ENCODE results near the gene LRRC17.

Gene LRRC17

GRCh38 chr7:102912742-102913141 is at the start of gene LRRC17:
Gene LRRC17 (plus strand): TSS chr7:102913000. CDS start chr7:102933914, 20,914 bp downstream.
- in situ Hi-C loops (cut with MboI; ENCODE audit: low sequenced_read_pairs, unreplicated experiment): no loop called here

GRCh38 chr7:102864958-102865357 is 47.8 kb upstream of the LRRC17 start:
- no peak for TF ChIP-seq CTCF (IDR thresholded peaks at IDR 0.05; ENCODE audit: borderline replicate concordance, control extremely low read depth, extremely low read depth, insufficient read depth, missing control alignments)
- DNase-seq (ENCODE audit: low spot score): no peak
- in situ Hi-C loops (cut with MboI; ENCODE audit: low sequenced_read_pairs, unreplicated experiment): no loop called here

More at GRCh38 chr7:102912742-102913141, at the start of gene LRRC17:
- TF ChIP-seq CTCF (IDR thresholded peaks at IDR 0.05; ENCODE audit: borderline replicate concordance, control extremely low read depth, extremely low read depth, insufficient read depth, missing control alignments): no peak
- no peak for DNase-seq (ENCODE audit: low spot score)

GRCh38 chr7:102866535-102867215 is 46.1 kb upstream of the LRRC17 start:
- TF ChIP-seq CTCF (IDR thresholded peaks at IDR 0.05; ENCODE audit: borderline replicate concordance, control extremely low read depth, extremely low read depth, insufficient read depth, missing control alignments): no peak
- no peak for DNase-seq (ENCODE audit: low spot score)
- in situ Hi-C loops (cut with MboI; ENCODE audit: low sequenced_read_pairs, unreplicated experiment): no loop called here

- in situ Hi-C loops (cut with MboI; ENCODE audit: low sequenced_read_pairs, unreplicated experiment): no loop called here
- DNase-seq (ENCODE audit: low spot score): no peak
Measured at GRCh38 chr7:102869195-102869594, 43.6 kb upstream of the LRRC17 start.

GRCh38 chr7:102872460-102872859 is 40.3 kb upstream of the LRRC17 start:
- no peak for TF ChIP-seq CTCF (IDR thresholded peaks at IDR 0.05; ENCODE audit: borderline replicate concordance, control extremely low read depth, extremely low read depth, insufficient read depth, missing control alignments)
- in situ Hi-C loops (cut with MboI; ENCODE audit: low sequenced_read_pairs, unreplicated experiment): no loop called here
- no peak for DNase-seq (ENCODE audit: low spot score)

More at GRCh38 chr7:102869195-102869594, 43.6 kb upstream of the LRRC17 start:
- no peak for TF ChIP-seq CTCF (IDR thresholded peaks at IDR 0.05; ENCODE audit: borderline replicate concordance, control extremely low read depth, extremely low read depth, insufficient read depth, missing control alignments)

GRCh38 chr7:102873470-102874165 is 39.2 kb upstream of the LRRC17 start:
- in situ Hi-C loops (cut with MboI; ENCODE audit: low sequenced_read_pairs, unreplicated experiment): no loop called here
- no peak for DNase-seq (ENCODE audit: low spot score)
- TF ChIP-seq CTCF (IDR thresholded peaks at IDR 0.05; ENCODE audit: borderline replicate concordance, control extremely low read depth, extremely low read depth, insufficient read depth, missing control alignments): no peak
